PFSK-1 (cell line): ENCODE data around the gene SIGLEC11.
A peak's percentile ranks its signal among the peaks of the same experiment; 100 is the strongest.

Experiments
- FOXP2 ChIP-seq: optimal IDR thresholded peaks from 2 replicates; pipeline ENCODE3; 2011; ENCODE audit warnings: borderline replicate concordance, control low read depth, inconsistent platforms; ENCODE audit not compliant: insufficient read depth; ENCODE audit errors: extremely low read length, extremely low read depth
- POLR2AphosphoS5 ChIP-seq: IDR thresholded peaks from 2 replicates; pipeline ENCODE4 v1.6.1; 2012; ENCODE audit warnings: low read depth, mild to moderate bottlenecking, control low read depth, low read length, moderate library complexity
- SIN3A ChIP-seq: IDR thresholded peaks from 2 replicates; pipeline ENCODE4 v1.6.1; 2012; ENCODE audit warnings: mild to moderate bottlenecking, low read length, moderate library complexity, borderline replicate concordance; ENCODE audit not compliant: insufficient read depth
- TAF1 ChIP-seq: IDR thresholded peaks from 2 replicates; pipeline ENCODE4 v1.6.1; 2012; ENCODE audit warnings: low read length, control low read depth, borderline replicate concordance; ENCODE audit not compliant: insufficient read depth
- TF ChIP-seq, protein P1 (sequence below), 2 experiments: IDR thresholded peaks; 2 replicates each; pipeline versions ENCODE4 v1.6.1 to v1.8.0; 2011 to 2012; ENCODE audit warnings: low read depth in 2 of 2, low read length in 2 of 2, control low read depth in 1 of 2, inconsistent platforms in 1 of 2, mild to moderate bottlenecking in 1 of 2, moderate library complexity in 1 of 2; ENCODE audit not compliant: insufficient read depth in 1 of 2

Gene SIGLEC11

GRCh38 chr19:50000841-50001557, 40.0 kb upstream of the SIGLEC11 start:
- TF ChIP-seq, protein P1, sequence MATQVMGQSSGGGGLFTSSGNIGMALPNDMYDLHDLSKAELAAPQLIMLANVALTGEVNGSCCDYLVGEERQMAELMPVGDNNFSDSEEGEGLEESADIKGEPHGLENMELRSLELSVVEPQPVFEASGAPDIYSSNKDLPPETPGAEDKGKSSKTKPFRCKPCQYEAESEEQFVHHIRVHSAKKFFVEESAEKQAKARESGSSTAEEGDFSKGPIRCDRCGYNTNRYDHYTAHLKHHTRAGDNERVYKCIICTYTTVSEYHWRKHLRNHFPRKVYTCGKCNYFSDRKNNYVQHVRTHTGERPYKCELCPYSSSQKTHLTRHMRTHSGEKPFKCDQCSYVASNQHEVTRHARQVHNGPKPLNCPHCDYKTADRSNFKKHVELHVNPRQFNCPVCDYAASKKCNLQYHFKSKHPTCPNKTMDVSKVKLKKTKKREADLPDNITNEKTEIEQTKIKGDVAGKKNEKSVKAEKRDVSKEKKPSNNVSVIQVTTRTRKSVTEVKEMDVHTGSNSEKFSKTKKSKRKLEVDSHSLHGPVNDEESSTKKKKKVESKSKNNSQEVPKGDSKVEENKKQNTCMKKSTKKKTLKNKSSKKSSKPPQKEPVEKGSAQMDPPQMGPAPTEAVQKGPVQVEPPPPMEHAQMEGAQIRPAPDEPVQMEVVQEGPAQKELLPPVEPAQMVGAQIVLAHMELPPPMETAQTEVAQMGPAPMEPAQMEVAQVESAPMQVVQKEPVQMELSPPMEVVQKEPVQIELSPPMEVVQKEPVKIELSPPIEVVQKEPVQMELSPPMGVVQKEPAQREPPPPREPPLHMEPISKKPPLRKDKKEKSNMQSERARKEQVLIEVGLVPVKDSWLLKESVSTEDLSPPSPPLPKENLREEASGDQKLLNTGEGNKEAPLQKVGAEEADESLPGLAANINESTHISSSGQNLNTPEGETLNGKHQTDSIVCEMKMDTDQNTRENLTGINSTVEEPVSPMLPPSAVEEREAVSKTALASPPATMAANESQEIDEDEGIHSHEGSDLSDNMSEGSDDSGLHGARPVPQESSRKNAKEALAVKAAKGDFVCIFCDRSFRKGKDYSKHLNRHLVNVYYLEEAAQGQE (IDR thresholded peaks at IDR 0.05; ENCODE audit: insufficient read depth in 1 of 2, low read depth in 2 of 2, low read length in 2 of 2): no peak
- TF ChIP-seq FOXP2 (no peak), TAF1 (no peak), SIN3A (no peak), POLR2AphosphoS5 (no peak)

GRCh38 chr19:50000038-50000840, 39.3 kb upstream of the SIGLEC11 start:
- TF ChIP-seq POLR2AphosphoS5 (no peak), FOXP2 (no peak)

DNA sequence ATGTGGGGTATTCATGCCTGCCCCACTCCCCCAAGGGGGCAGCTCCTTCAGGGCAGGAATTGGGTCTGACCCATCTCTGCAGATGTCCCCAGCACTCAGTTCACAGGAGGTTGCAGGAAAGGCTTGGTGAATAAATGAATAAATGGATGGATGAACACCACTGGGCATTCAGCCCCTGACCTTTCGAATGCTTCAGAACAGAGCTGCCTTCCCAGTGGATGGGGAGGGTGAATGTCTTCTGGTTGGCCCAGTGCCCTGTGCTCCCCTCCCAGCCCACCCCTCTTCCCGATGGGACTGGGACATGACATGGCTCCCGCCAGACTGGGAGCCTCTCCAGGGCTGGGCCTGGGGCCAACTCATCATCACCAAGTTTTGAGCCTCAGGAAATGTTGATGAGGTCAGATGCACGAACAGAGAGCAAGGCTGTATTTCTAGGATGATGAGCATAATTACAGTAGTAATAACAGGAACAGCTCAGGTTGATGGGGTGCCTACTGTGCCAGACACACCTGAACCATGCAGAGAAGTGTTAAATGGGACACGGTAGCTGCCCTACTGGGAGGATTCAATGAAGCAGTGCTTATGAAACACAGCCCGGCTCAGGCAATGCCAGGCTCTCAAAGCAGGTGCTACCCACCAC, 38.5 kb upstream of the SIGLEC11 start:
- TF ChIP-seq POLR2AphosphoS5 (no peak), FOXP2 (no peak), TAF1 (no peak), SIN3A (no peak)
- TF ChIP-seq, protein P1 (IDR thresholded peaks at IDR 0.05; ENCODE audit: insufficient read depth in 1 of 2, low read depth in 2 of 2, low read length in 2 of 2): no peak

DNA sequence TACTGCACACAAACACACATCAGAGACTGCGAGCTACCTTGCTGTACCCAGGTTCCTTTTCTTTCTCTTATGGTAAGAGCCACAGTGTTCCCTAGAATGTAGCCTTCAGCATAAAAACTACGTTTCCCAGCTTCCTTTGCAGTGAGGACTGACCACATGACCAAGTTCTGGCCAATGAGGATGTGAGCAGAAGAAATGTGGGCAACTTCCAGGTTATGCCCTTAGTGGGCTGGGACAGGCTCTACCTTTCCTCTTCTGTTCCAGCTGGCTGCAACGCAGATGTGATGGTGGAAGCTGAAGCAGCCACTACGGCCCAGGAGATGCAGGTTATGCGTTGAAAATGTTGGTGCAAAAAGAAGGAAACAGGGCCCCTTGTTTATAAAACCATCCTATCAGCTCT, 36.7 kb upstream of the SIGLEC11 start:
- no peak for TF ChIP-seq SIN3A
- TF ChIP-seq TAF1: no peak
- TF ChIP-seq FOXP2: no peak
- TF ChIP-seq, protein P1 (IDR thresholded peaks at IDR 0.05; ENCODE audit: insufficient read depth in 1 of 2, low read depth in 2 of 2, low read length in 2 of 2): no peak
- TF ChIP-seq POLR2AphosphoS5: no peak

- TF ChIP-seq SIN3A: no peak
- TF ChIP-seq, protein P1 (IDR thresholded peaks at IDR 0.05; ENCODE audit: insufficient read depth in 1 of 2, low read depth in 2 of 2, low read length in 2 of 2): 0 out of 4 replicates have a peak, but pooled peaks of 1 of the 2 experiments have one; percentile 3
- no peak for TF ChIP-seq TAF1
- no peak for TF ChIP-seq POLR2AphosphoS5
- TF ChIP-seq FOXP2: no peak
Observed at GRCh38 chr19:49988433-49988832, 27.5 kb upstream of the SIGLEC11 start.
